HG03354 (cell line): Measurements from ENCODE around the gene CCDC158.
"Not testable (repeated sequence)": the region's sequence is repeated elsewhere in the genome, so short reads cannot be mapped to it uniquely, and the experiment has no call there.

ENCODE experiments used
- ATAC-seq: cut with Tn5 transposase; IDR thresholded peaks from one replicate; pipeline ENCODE4 v1.9.1; 2021; ENCODE audit warnings: mild to moderate bottlenecking; ENCODE audit not compliant: unreplicated experiment, poor library complexity, severe bottlenecking

The CCDC158 gene

DNA sequence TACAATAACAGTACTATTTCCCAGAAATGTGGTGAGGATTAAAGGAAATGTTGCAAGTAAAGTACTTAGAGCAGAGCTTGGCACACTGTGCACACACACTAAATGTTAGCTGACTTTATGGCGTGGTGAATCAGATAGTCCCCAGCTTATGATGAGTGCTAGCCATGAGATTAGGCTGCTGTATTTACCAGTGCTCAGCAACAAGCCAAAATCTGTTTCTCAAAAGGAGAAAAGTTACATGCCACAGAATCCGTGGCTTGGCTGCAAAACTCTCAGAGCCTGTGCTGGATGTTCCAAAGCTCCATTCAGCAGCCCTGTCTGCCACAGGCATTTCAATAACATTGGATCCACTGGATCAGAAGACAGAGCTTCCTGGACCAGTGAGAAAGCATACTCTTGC, 127.2 kb downstream of the CCDC158 start:
- ATAC-seq: no peak

DNA sequence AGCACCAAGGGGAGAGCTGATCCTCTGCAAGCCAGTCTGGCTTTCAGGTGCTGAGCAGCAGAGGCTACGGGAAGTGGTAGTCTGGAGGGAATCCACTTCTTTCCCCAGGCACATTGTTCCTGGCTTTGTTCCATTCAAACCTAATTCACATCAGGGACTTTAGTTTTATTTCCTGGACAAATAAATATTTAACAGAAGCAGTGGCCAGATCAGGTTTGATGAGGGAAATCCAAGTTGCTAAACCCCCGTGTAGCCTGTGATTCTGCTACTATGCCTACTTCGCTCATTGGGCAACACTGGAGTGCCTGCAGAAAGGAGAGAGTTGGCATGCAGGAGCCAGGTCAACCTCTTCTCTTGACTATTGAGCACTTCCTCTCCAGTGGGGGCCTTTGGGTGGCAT, 128.2 kb downstream of the CCDC158 start:
- ATAC-seq: no peak

DNA sequence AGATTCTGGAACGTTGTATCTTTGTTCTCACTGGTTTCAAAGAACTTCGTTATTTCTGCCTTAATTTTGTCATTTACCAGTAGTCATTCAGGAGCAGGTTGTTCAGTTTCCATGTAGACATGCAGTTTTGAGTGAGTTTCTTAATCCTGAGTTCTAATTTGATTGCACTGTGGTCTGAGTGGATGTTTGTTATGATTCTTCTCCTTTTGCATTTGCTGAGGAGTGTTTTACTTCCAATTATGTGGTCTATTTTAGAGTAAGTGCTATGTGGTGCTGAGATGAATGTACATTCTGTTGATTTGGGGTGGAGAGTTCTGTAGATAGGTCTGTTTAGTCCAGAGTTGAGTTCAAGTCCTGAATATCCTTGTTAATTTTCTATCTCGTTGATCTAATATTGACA, 133.1 kb downstream of the CCDC158 start:
- ATAC-seq: not testable (repeated sequence)

DNA sequence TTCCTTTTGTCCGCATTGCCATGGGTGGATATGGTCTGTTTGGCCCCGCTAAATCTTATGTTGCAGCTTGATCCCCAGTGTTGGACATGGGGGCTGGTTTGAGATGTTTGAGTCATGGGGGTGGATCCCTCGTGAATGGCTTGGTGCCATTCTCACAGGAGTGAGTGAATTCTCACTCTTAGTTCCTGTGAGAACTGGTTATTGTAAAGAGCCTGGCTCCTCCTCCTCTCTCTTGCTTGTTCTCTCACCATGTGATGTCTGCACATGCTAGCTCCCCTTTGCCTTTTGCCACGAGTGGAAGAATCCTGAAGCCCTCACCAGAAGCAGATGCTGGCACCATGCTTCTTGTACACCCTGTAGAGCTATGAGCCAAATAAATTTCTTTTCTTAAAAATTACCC, 137.0 kb downstream of the CCDC158 start:
- ATAC-seq: no peak

DNA sequence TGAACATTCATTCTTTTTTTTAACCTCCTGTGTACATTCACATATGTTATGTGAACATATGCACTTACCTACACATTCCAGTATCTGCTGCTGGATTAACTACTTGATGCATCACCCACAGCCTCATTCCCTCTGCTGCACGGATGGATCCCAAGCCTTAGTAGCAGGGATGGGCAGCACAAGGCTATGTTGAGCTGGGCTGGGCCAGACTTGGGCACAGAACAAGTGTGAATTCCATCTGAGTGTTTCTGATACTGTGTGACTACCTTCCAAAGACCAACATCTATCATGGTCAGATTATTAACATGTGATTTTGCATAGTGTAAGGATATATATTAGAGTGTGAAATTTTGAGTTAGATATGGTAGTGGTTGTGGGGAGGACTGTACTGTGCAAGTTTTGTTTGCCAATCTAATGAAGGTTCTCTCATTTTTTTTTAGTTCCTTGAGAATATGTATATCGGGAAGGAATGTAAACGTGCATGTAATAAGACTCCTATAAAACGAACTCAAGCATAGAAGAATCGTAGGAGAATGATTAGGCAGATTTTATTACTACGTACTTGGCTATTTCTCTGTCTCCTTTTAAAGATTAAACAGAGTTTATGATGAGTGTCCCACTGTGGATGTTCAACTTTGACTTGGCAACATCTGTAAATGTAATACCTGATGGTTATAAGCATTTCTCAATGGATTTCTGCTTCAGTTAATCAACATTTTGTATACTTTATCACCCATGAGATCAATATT, 137.8 kb downstream of the CCDC158 start:
- no peak for ATAC-seq

DNA sequence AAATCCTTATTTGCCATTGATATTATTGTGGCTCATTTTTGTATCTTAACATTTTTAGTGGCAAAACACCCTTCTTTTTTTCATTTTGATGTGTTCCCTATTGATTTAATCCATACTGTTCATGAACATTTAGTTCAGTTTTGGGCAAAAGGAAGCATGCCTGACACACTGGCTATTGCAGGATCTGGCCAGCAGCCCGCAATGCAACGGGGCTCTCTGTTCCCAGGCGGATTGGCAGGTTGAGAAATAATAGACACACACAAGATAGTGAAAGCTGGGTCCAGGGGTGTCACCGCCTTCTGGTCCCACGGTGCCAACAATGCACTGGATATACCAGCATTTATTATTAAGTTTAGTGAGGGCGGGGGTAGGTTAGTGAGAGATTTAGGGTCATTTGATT, 139.3 kb downstream of the CCDC158 start:
- ATAC-seq: not testable (repeated sequence)

DNA sequence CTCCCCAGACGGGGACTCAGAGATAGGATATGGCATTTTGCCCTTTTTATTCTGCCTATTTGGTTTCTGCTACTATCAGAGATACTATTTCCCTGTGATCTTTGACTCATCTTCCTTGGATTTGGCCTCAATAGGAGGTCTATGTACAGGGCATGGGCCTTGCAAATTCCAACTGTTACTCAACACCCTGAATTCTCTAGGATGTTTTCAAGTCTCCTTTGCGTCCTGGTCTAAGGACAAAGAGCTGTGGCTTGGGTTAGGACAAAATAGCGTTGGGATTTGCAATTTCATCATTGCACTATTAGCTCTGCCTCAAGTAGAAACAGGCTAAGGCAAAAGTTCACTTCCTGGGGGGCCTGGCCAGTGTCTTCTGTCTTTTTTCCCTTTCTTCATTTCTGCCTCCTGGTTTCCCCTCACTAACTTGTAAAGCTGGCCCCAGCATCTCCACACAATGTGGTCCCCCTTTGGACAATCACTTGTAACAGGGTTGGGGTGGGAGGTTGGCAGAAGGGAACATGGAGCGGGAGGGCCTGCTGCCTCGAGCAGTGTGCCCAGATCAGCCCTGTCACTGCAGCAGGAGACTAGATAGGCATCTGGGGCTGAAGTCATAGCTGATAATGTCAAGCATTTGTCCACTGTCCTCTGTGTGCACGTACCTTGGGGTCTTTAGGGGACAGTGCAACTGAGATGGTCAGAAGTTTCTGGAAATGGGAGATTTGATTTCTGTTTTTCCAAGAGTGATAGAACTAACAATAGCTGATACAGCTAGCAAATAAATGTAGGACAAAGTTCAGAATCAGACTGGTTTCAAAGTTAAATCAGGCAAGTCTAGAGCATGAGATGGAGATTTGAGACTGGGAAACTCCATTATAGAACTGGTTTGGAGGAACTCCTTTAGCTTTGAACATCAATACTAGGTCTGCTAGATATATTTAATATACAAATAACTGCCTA, 140.2 kb downstream of the CCDC158 start:
- ATAC-seq: no peak

DNA sequence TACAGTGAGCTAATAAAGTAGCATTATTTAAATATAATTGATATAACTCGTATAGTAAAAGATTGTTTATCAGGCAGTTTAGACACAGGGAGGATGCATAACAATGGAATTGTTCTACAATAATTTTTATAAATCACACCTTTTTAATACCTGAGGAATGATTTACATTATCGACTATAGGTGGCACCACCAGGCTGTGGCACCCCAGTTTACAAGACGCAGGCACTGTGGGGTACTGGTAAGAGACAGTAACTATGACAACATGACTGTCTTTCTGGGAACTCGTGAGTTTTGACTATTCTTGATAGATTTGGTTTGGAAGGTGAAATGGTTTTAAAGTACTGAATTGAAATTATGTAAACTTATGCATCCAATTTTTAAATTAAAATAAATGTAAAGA, 141.5 kb downstream of the CCDC158 start:
- no peak for ATAC-seq

DNA sequence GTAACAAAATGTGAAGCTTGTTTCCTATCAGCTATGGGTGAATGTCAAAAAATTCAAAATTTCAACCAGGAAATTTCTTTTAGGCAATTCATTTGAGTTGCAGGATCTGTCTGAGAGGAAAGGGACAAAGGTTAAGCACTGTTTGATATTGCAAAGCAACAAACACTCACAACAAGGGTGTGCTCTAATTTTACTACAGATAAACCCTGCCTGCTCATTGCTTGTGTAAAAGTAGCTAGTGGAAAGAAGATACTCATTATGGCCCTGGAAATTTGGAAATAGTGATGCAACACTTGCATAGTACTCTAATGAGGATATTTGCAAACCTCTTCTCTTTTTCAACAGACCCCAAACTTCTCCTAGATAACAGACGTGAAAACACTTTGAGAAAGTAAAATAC, 142.4 kb downstream of the CCDC158 start:
- ATAC-seq: no peak

DNA sequence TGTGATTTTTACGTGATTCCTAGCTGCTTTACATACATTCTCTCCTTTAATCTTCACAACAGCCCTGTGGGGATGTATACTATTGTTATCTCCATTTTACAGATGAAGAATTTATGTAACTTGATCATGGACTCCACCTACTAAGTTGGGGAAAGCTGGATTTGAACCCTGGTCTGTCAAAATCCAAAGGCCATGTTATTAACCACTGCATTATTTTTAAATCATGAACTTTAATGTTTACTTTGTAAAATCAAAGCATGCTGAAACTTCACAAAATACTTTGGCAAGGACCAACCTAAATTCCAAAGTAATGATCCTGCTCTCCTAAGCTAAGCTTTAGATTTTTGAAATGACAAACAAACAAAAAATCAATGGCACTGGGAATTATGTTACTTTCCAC, 143.3 kb downstream of the CCDC158 start:
- no peak for ATAC-seq

DNA sequence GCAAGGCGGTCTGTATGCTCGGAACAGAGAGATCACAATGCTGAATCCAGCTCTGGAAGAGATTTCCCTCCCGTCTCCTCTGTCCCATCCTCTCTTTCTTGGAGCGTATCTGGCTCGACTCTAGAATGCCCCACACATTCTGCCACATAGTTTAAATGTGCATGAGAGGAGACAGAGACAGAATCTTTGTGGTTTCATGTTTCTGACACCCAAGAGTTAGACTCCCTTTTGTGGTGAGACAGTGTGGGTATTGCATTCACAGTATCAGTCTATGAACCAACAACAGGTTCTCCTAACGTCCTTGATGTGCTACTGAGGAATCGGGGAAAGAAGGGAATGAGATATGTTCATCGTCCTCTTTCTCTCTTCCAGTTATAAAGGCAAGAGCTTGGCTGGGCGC, 144.1 kb downstream of the CCDC158 start:
- no peak for ATAC-seq

DNA sequence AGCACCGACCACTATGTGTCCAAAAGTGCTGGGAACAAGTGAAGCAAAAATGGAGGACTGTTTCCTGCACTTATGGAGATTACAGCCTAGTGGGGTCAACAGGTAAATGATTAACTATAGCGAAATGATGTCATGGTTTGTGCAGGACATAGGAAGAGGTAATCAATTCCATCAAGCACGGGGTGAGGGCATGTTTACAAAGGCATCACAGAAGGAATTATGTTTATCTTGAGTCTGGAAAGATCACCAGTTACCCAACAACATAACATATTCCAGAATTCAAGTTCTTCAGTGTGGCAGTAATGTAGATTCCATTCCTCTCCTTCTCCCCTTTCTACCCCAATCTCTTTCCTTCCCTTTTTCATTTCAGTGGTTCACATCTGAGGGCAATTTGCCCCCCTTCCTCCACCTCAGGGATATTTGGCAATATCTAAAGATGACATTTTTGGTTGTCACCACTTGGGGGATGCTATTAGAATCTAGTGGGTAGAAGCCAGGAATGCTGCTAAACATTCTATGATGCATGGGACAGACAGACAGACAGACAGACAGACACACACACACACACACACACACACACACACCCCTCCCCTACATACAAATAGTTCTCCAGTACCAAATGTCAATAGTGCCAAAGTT, 145.3 kb downstream of the CCDC158 start:
- ATAC-seq: no peak

DNA sequence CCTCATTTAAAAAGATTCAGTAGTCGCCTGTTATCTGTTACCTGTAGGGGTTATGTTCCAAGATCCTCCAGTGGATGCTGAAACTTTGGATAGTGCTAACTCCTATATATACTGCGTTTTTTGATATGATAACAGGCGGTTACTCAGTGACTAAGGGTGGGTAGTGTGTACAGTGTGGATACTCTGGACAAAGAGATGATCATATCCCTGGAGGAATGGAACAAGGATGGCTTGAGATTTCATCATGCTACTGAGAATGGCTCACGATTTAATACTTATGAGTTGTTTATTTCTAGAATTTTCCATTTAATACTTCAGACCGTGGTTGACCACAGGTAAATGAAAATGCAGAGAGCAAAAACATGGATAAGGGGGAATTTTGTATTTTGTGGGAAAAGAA, 147.9 kb downstream of the CCDC158 start:
- no peak for ATAC-seq

DNA sequence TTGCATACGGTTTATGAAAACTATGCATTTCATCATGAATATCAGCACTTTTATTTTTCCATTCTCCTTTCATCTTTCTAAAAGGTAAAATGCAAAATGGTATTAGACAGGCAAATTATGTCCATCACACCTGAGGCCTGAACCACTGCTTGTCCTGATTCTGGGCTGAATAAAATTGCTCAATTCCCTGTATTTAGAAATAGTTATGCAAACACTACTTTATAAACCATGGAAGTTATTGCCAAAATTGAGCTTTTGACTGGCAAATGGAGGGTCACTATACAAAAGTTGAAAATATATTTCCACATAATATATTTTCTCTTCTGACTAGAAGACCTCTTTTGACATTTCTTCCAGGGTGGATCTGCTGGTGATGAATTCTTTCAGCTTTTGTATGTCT, 148.4 kb downstream of the CCDC158 start:
- no peak for ATAC-seq

DNA sequence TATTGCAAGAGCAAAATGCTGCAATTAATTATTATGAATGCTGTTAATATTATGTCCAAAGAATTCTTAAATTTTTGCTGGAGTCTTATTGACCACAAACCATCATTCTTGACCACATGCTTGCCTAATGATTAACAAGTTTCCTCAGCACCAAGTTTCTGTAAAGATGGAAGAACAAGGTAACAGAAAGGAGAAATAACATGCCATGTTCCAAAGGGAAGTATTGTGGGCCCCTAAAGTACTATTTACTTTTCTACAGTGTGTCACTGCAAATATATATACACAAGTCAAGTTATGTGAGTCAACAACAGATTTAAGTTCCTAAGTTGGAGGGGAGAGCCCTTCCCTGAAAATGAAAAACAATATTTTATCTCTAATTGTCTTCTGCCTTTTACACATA, 148.9 kb downstream of the CCDC158 start:
- no peak for ATAC-seq

DNA sequence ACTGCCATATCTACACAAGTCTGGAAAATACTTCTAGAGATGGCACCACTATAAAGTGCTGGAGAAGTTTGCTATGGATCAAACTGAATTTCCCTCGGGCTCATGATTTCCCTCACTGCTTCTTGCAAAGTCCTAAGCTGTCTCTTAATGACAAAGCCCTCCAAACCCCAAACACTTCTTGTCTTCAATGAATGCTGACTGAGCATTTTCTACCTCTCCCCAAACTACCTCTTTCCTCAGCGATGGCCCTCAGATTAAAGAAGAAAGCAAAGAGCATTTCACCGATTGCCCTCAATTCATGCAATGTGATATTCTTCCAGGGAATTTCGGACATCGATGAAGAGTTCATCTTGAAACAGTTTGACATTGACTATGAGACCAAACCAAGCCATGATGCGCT, 149.7 kb downstream of the CCDC158 start:
- ATAC-seq: no peak

DNA sequence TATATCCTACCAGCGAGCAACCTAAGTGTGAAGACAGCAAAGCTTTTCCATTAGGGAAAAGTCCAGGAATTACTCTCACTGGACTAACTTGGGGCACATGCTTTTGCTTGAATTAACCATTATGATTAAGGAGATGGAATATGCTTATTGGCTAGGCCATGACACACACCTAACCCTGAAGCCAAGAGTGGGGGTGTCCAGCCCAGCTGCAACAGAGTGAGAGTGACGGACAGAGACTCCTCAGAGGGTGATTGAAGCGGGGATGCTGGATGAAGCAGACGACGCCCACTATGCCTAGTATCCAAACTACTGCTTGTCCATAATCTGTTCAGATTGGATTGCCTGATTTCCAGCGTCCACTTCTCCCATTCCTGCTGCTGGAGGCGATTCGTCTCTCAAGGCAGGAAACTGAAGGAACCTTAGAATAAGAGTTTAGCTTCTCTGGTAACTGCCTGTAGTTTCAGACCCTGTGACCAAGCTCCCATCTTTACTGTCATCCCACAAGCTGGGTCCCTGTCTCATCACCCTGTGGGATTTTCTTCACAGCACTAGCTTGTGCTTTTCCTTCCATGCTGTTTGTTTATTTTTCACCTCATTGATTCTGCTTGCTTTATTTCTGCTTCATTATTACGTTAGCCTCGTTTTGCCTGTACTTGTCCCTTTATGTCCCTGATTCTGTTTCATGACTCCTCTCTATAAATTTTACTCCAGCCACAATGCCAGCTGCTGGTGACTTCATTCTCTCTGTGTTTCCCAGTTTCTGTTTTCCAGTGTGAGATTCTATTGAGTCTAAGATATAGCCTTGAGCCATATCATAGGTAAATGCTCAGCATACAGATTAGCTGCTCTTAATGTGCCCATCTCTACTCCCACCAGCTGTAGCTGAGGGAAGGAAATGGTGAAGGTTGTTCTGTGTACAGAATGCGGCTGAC, 150.4 kb downstream of the CCDC158 start:
- ATAC-seq: no peak

DNA sequence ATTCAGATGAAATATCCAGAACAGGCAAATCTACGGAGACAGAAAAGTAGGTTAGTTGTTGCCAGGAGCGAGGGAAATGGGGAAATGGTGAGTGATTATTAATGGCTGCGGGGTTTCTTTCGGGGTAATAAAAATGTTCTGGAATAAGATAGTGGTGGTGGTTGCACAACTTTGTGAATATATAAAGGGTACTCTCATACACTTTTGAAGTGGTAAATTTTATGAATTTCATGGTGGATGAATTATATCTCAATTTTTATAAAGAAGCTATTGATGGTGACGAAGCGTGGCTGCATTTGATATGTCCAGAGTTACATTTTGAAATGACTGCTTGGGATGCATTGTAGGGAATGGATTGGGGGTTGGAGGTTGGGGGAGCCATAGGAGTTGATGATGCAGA, 153.1 kb downstream of the CCDC158 start:
- ATAC-seq: no peak

DNA sequence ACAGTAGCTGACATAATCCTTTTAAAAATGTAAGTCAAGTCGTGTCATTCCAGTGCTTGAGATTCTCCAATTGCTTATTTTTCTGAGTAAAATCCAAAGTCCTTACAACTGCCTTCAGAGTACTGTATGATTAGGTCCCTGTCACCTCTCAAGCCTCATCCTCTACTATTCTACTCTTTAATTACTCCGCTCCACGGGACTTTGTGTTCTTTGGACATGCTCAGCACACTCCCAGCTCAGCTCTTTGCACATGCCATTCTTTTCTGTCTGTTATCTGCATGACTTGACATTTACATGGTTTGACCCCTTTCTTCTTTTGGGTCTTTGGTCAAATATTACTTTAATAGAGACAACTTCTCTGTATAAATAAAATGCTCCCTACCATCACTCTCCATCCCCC, 154.3 kb downstream of the CCDC158 start:
- ATAC-seq: no peak
